Measurements from ENCODE around the gene PXDN. TPM values are rescaled to one million over a fixed set of nuclear protein-coding genes. Genes with fewer than 3 reads are reported as not detected.

Gene PXDN
- total and polyA plus RNA-seq, 10 of the 15 experiments (the other 5 are each of a cell fraction or from before 2014, with no cell fraction given), result 0.12 to 0.69 (median 0.23) TPM; not detected in 5

- H3K79me2 ChIP-seq (ENCODE audit: control insufficient read depth, insufficient read depth, low read length), result no peaks in the 10 kb centered on the region
- H3K27me3 ChIP-seq (replicated peaks in 1 of 2; ENCODE audit: control insufficient read depth in 2 of 2, insufficient read depth in 2 of 2, low read length in 1 of 2), result no peaks in the 10 kb centered on the region
- H3K9ac ChIP-seq (ENCODE audit: control insufficient read depth, insufficient read depth, low read length), result no peak overlapping the region
- RAD21 ChIA-PET (ENCODE audit: unreplicated experiment), result no interaction called here
- intact Hi-C loops (cut with micrococcal nuclease; ENCODE audit: unreplicated experiment), result no loop called here
- H3K4me3 ChIP-seq, result no peak overlapping the region
- CTCF ChIA-PET, result no interaction called here
- no peak overlapping the region for H3K4me2 ChIP-seq (ENCODE audit: control insufficient read depth, insufficient read depth)
- SMC1A ChIA-PET (ENCODE audit: uncharacterized antibody, unreplicated experiment), result no interaction called here
- H2AFZ ChIP-seq (ENCODE audit: control insufficient read depth, low read depth, low read length), result no peak overlapping the region
- H3K9me3 ChIP-seq (replicated peaks; ENCODE audit: control insufficient read depth, insufficient read depth, low read length), result no peaks in the 10 kb centered on the region; the same call in 2 of the 3 replicates
- no peaks in the 10 kb centered on the region for H4K20me1 ChIP-seq (ENCODE audit: control insufficient read depth, insufficient read depth)
- H3K36me3 ChIP-seq (ENCODE audit: control insufficient read depth in 2 of 2, insufficient read depth in 2 of 2, low read length in 1 of 2), result no peaks in the 10 kb centered on the region
- no peak overlapping the region for H3K27ac ChIP-seq (ENCODE audit: control insufficient read depth, insufficient read depth)
- H3K4me1 ChIP-seq (ENCODE audit: control insufficient read depth, insufficient read depth, low read length), result no peaks in the 10 kb centered on the region
- no peak for ATAC-seq
- in situ Hi-C loops (cut with MboI), result no loop called here
- TF ChIP-seq SREBF2 (IDR thresholded peaks at IDR 0.05; ENCODE audit: low read length), result no peak
- no peak for TF ChIP-seq PML (IDR thresholded peaks at IDR 0.05; ENCODE audit: low read length)
- no peak for TF ChIP-seq NFYB (IDR thresholded peaks at IDR 0.05; ENCODE audit: insufficient read depth, low read depth, low read length)
- TF ChIP-seq STAT1 (conservative IDR thresholded peaks at IDR 0.05), result no peak
- no peak for TF ChIP-seq KLF5 (IDR thresholded peaks at IDR 0.05; ENCODE audit: partially characterized antibody)
- TF ChIP-seq PRDM15 (CRISPR knock-in tag; IDR thresholded peaks at IDR 0.05), result no peak
- no peak for TF ChIP-seq SUZ12 (IDR thresholded peaks at IDR 0.05; ENCODE audit: unreplicated experiment)
- no peak for TF ChIP-seq EZH2 (IDR thresholded peaks at IDR 0.05; ENCODE audit: borderline replicate concordance, control insufficient read depth, low read depth, low read length)
- TF ChIP-seq MYB (IDR thresholded peaks at IDR 0.05; ENCODE audit: borderline replicate concordance, low read depth, low read length), result no peak
- no peak for TF ChIP-seq ZNF687 (IDR thresholded peaks at IDR 0.05)
- 4% methylated on average over 11 of the region's 11 CpGs for WGBS (ENCODE audit: insufficient coverage, insufficient replicate concordance, low lambda C conversion rate, missing lambda C conversion rate)
- no peak for DNase-seq (ENCODE audit: low read depth, low spot score)
- BruUV-seq (replicated peaks), result no TSS peak
- POLR2A ChIA-PET, result no interaction called here
- FAIRE-seq, result no peak
Measured at GRCh38 chr2:1617425-1618021, 126.8 kb downstream of the PXDN start.

All from GM12878 (cell line).